GM12873 (cell line): Measurements from ENCODE around the gene METRN.

Experiments
- TF ChIP-seq, protein P1 (sequence below): IDR thresholded peaks from 2 replicates; pipeline ENCODE4 v1.5.1; 2012; ENCODE audit warnings: low read depth, mild to moderate bottlenecking, moderate library complexity, low read length, control low read depth; ENCODE audit not compliant: insufficient read depth; ENCODE audit errors: missing control alignments

METRN gene

DNA sequence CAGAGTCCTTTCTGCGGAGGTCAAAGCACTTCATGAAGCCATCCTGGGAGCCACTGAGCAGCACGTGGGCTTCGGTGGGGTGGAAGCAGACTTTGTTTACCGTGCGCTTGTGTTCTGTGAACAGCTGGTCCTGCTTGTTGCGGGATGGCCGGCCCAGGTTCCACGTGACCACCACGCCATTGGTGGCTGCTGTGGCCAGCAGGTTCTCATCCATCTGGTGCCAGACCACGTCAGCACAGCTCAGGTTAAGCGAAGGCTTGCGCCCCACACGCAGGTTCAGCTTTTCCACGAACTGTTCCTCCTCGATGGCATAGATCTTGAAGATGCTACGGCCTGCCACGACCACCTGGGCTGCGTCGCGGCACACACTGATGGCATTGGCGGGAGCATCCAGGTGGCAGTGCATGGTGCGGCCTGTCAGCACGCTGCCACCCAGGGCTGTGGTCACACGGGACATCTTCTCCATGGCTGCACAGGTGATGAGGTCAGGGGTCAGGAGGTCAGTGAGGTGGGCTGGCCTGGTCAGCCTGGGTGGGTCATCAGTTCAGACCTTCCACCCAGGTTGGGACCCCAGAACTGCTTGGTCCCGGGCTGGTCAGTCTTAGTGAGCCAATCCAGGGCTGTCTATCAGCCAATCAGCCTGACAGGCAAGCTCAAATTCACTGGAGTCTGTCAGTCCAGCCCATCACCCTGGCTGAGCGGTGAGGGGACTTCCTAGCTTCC lies 25.6 kb upstream of the METRN start:
- TF ChIP-seq, protein P1, sequence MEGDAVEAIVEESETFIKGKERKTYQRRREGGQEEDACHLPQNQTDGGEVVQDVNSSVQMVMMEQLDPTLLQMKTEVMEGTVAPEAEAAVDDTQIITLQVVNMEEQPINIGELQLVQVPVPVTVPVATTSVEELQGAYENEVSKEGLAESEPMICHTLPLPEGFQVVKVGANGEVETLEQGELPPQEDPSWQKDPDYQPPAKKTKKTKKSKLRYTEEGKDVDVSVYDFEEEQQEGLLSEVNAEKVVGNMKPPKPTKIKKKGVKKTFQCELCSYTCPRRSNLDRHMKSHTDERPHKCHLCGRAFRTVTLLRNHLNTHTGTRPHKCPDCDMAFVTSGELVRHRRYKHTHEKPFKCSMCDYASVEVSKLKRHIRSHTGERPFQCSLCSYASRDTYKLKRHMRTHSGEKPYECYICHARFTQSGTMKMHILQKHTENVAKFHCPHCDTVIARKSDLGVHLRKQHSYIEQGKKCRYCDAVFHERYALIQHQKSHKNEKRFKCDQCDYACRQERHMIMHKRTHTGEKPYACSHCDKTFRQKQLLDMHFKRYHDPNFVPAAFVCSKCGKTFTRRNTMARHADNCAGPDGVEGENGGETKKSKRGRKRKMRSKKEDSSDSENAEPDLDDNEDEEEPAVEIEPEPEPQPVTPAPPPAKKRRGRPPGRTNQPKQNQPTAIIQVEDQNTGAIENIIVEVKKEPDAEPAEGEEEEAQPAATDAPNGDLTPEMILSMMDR = no peak

DNA sequence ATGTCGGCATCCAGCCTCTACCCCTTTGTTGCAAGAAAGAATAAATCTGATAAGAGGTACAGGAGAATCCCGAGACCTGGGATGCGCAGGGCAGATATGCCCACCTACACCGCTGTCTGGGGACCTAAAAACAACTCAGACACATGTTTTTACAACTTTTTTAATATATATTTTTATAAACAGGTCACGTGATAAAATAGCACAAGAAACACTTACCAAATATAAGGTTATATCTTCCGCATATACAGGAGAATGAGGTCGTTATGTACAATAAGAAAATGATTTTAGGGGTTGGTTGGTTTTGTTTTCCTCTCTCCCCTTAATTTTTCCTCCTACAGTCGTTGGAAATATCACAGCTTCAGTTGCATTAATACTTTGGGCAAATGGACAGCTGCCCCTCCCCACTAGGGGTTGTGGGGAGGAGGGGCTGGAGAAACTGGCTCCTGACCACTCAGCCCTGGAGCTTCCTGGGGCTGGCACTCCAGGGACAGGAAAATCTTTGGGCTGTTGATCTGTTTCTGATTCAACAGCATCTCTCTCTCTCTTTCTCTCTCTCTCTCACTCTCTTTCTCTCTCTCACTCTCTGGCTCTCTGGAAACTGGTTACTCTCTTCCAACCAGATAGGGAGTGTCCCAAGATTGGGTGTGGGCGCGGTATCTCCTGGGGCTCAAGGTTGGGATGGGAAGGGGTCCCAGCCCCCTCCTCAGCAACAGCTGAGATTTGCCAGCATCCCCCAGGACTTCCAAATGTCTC lies 22.4 kb upstream of the METRN start:
- TF ChIP-seq, protein P1 = no peak

DNA sequence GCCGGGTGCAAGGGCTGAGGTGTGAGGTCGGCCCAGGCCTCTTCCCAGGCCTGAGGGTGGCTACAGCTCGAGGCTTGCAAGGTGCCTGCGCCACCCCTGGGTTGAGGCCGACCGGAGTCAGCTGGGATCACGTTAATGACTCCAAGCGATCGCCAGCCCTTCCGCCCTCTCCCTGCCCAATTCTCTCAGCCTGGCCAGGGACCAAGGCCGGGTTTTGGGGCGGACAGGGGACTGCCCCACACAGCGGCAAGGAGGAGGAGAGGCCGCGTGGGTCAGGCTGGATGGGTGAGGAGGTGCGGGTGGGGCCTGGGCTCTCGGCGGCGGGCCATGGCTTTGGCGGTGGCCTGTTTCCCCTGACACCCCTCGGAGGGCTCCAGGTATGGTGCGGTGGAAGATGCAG lies 21.6 kb upstream of the METRN start:
- TF ChIP-seq, protein P1 = no peak

DNA sequence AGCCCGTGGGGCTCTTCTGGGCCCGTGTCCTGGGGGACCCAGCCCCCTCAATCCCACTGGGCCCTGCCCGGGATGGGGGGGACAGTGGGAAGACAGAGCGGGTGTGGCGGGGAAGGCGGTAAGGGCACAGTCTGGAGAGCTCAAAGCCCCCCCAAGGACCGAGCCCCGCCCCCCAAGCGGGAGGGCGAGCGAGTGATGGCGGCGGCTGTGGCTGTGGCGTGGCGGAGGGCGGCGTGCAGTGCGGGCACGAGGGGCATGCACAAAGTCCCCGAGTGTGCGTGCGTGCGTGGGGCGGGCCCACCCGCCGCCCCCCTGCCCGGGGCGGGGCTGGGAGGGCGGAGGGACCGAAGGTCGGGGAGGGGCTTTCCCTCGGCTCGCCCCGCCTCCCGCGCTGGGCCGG lies 21.2 kb upstream of the METRN start:
- TF ChIP-seq, protein P1 = no peak

DNA sequence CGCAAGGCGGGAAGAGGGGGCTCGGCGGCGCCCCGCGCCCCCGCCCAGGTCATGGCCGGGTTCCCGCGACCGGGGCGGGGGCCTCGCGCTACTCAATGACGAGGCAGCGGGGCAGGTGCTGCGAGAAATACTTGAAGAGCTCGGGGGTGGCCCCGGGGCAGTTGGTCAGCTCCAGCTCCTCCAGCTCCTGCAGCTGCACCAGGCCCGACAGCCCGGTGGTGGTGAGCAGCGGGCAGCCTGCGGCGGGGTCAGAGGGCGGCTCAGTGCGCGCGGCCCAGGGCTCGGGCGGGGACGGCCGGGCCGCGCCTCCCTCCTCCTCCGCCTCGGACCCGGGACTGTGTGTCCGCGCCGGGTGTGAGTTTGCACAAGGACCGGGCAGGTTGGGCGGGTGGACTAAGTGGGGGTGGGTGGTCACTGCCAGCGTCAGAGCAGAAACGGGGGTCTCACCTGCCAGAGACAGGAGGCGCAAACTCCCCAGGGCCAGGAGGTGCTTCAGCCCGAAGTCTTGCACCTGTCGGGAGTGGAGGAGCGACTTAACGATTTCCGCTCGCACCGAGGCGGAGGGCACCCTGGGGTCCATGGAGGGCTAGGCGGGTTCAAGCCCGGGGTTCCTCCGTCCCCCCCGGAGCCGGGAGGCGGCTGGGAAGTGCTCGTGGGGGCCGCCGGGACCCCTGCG lies 20.6 kb upstream of the METRN start:
- TF ChIP-seq, protein P1 = no peak

DNA sequence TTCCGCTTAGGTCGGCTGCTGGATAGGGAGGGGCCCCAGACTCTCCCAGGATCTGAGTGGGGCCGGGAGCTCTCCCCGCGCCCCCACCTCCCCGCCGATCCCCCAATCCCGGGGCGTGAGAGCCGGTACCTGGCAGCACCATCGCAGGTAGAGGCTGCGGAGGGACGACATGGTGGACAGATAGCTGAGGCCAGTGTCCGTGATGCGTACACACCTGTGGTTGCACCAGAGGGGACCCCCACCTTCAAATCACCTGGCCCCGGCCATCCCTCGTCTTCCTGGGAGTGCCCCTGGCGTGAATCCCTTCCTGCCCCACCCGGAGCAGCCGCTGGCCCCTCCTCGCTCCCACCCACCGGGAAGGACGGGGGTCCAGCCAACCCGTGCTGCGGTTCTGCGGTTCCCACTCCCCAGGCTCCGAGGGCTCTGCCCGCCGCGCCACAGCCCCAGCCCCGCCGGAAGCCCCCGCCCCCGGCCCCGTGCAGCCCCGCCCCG lies 20.0 kb upstream of the METRN start:
- TF ChIP-seq, protein P1 = no peak
